ENCODE measurements around the gene ACLY.

DNA sequence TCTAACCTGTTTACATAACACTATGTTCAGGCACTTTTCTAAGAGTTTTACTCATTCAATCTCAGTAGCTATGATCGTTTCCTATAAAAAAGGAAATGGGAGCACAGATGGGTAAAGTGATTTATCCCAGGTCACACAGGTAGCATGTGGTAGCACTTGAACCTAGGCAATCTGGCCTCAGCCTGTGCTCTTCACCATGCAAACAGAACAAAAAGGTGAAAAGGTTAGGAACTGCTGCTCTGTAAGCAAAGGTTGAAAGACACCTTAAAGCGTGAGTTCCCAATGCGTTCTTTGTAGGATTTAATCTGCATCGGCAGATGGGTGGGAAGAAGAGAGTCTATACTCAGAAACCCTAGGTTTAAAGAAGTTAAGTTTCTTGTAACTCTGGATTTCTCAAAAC is 38.6 kb downstream of the ACLY start:
- TF ChIP-seq, protein P1, sequence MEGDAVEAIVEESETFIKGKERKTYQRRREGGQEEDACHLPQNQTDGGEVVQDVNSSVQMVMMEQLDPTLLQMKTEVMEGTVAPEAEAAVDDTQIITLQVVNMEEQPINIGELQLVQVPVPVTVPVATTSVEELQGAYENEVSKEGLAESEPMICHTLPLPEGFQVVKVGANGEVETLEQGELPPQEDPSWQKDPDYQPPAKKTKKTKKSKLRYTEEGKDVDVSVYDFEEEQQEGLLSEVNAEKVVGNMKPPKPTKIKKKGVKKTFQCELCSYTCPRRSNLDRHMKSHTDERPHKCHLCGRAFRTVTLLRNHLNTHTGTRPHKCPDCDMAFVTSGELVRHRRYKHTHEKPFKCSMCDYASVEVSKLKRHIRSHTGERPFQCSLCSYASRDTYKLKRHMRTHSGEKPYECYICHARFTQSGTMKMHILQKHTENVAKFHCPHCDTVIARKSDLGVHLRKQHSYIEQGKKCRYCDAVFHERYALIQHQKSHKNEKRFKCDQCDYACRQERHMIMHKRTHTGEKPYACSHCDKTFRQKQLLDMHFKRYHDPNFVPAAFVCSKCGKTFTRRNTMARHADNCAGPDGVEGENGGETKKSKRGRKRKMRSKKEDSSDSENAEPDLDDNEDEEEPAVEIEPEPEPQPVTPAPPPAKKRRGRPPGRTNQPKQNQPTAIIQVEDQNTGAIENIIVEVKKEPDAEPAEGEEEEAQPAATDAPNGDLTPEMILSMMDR (conservative IDR thresholded peaks at IDR 0.05 in 1 of 2, IDR thresholded peaks at IDR 0.05 in 1 of 2; ENCODE audit: extremely low read depth in 1 of 2, insufficient read depth in 1 of 2, low read depth in 1 of 2, low read length in 2 of 2) = no peak
- TF ChIP-seq EZH2 (IDR thresholded peaks at IDR 0.05; ENCODE audit: borderline replicate concordance, low read length) = no peak

Measured in mammary epithelial cell (primary cell).